Superior temporal gyrus (tissue), 1 donor: Measurements from ENCODE around the gene ZNF311.
"Not testable (repeated sequence)": the region's sequence is repeated elsewhere in the genome, so short reads cannot be mapped to it uniquely, and the experiment has no call there.

Experiments
- DNase-seq: peaks from one replicate; pipeline ENCODE4 v3.0.0-alpha.2; 2016; ENCODE audit errors: extremely low spot score

Gene ZNF311

GRCh38 chr6:28982476-28983266 is 22.4 kb downstream of the ZNF311 start:
- peak; percentile 78 for DNase-seq

- peak; percentile 96 for DNase-seq
Observed at GRCh38 chr6:28981833-28982475, 23.2 kb downstream of the ZNF311 start.

- DNase-seq, result peak; percentile 92
Observed at GRCh38 chr6:28981431-28981832, 23.7 kb downstream of the ZNF311 start.

- DNase-seq, result no peak
Observed at GRCh38 chr6:28980852-28981430, 24.2 kb downstream of the ZNF311 start.

- no peak for DNase-seq
Observed at GRCh38 chr6:28980137-28980851, 24.8 kb downstream of the ZNF311 start.

GRCh38 chr6:28979679-28980078 is 25.4 kb downstream of the ZNF311 start:
- DNase-seq, result no peak

- no peak for DNase-seq
Observed at GRCh38 chr6:28978959-28979561, 26.1 kb downstream of the ZNF311 start.

- no peak for DNase-seq
Observed at GRCh38 chr6:28978133-28978491, 27.0 kb downstream of the ZNF311 start.

- no peak for DNase-seq
Observed at GRCh38 chr6:28977341-28978132, 27.6 kb downstream of the ZNF311 start.

GRCh38 chr6:28976677-28977076 is 28.4 kb downstream of the ZNF311 start:
- DNase-seq, result no peak

- no peak for DNase-seq
Observed at GRCh38 chr6:28974505-28974904, 30.6 kb downstream of the ZNF311 start.

GRCh38 chr6:28970056-28970455 is 35.1 kb downstream of the ZNF311 start:
- not testable (repeated sequence) for DNase-seq

GRCh38 chr6:28969129-28969528 is 36.0 kb downstream of the ZNF311 start:
- DNase-seq, result no peak

- no peak for DNase-seq
Observed at GRCh38 chr6:28968476-28968875, 36.6 kb downstream of the ZNF311 start.

- DNase-seq, result no peak
Observed at GRCh38 chr6:28965706-28966105, 39.4 kb downstream of the ZNF311 start.

- no peak for DNase-seq
Observed at GRCh38 chr6:28960846-28961500, 44.1 kb downstream of the ZNF311 start.

- DNase-seq, result not testable (repeated sequence)
Observed at GRCh38 chr6:28958561-28959243, 46.4 kb downstream of the ZNF311 start.

- DNase-seq, result not testable (repeated sequence)
Observed at GRCh38 chr6:28957795-28958314, 47.3 kb downstream of the ZNF311 start.

- no peak for DNase-seq
Observed at GRCh38 chr6:28956331-28956730, 48.8 kb downstream of the ZNF311 start.
